Effector memory CD4-positive, alpha-beta T cell (primary cell): Measurements from ENCODE around the gene EHD4.

Experiments
- DNase-seq, 3 donors: peaks; one replicate each; pipeline ENCODE4 v3.0.0-alpha.2; 2020
- H3K27ac ChIP-seq: 2 replicates; pipeline ENCODE4 v1.7.0; 2013; ENCODE audit warnings: mild to moderate bottlenecking, low read length, moderate library complexity; ENCODE audit not compliant: insufficient read depth, poor library complexity, severe bottlenecking
- H3K27me3 ChIP-seq: replicated peaks from 2 replicates; pipeline ENCODE4 v1.7.0; 2013; ENCODE audit warnings: mild to moderate bottlenecking, low read length; ENCODE audit not compliant: insufficient read depth, control insufficient read depth, poor library complexity, severe bottlenecking
- H3K36me3 ChIP-seq: 2 replicates; pipeline ENCODE4 v1.7.0; 2013; ENCODE audit warnings: mild to moderate bottlenecking, low read length, moderate library complexity; ENCODE audit not compliant: control insufficient read depth, insufficient read depth
- H3K4me1 ChIP-seq: 2 replicates; pipeline ENCODE4 v1.7.0; 2013; ENCODE audit warnings: low read length, mild to moderate bottlenecking; ENCODE audit not compliant: control insufficient read depth, insufficient read depth, poor library complexity, severe bottlenecking
- H3K4me3 ChIP-seq: 2 replicates; pipeline ENCODE4 v1.7.0; 2013; ENCODE audit warnings: low read length, low read depth, mild to moderate bottlenecking; ENCODE audit not compliant: insufficient read depth, poor library complexity, severe bottlenecking
- H3K9me3 ChIP-seq: 2 replicates; pipeline ENCODE4 v1.7.0; 2013; ENCODE audit warnings: mild to moderate bottlenecking, low read length, moderate library complexity; ENCODE audit not compliant: control insufficient read depth

Gene EHD4

GRCh38 chr15:41849861-41850260 lies 122.5 kb downstream of the EHD4 start:
- H3K27me3 ChIP-seq: no peaks in the 10 kb centered on the region
- DNase-seq: no peak
- H3K36me3 ChIP-seq: peaks cover 33% of the 10 kb centered on the region
- no peak overlapping the region for H3K4me3 ChIP-seq
- no peak overlapping the region for H3K27ac ChIP-seq
- no peaks in the 10 kb centered on the region for H3K4me1 ChIP-seq
- no peaks in the 10 kb centered on the region for H3K9me3 ChIP-seq

- H3K4me1 ChIP-seq: no peaks in the 10 kb centered on the region
- no peak overlapping the region for H3K27ac ChIP-seq
- DNase-seq: no peak
- H3K36me3 ChIP-seq: peaks cover 40% of the 10 kb centered on the region
- no peaks in the 10 kb centered on the region for H3K27me3 ChIP-seq
- H3K4me3 ChIP-seq: no peak overlapping the region
- no peaks in the 10 kb centered on the region for H3K9me3 ChIP-seq
Measured at GRCh38 chr15:41849204-41849603, 123.2 kb downstream of the EHD4 start.

DNA sequence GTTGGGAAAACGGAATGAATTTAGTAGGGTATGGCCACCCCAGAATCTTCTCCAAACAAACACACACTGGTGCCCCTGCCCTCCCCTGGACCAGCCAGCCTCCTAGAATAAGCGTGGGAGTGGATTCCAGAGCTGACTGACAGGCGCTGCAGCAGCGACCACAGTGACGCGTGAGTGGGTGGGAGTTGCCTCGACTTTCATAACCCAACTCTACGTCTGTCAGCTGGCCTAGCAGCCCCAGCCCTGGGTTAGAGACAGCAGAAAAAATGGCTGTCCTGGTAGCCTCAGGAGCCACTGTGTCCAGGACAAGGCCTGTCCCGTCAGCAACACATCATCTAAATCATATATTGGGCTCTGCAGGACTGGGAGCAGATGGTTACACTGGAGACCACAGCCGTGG lies 123.7 kb downstream of the EHD4 start:
- H3K4me1 ChIP-seq: no peaks in the 10 kb centered on the region
- H3K27ac ChIP-seq: no peak overlapping the region
- H3K27me3 ChIP-seq: no peaks in the 10 kb centered on the region
- peaks cover 44% of the 10 kb centered on the region for H3K36me3 ChIP-seq
- H3K9me3 ChIP-seq: no peaks in the 10 kb centered on the region
- no peak for DNase-seq
- H3K4me3 ChIP-seq: no peak overlapping the region

DNA sequence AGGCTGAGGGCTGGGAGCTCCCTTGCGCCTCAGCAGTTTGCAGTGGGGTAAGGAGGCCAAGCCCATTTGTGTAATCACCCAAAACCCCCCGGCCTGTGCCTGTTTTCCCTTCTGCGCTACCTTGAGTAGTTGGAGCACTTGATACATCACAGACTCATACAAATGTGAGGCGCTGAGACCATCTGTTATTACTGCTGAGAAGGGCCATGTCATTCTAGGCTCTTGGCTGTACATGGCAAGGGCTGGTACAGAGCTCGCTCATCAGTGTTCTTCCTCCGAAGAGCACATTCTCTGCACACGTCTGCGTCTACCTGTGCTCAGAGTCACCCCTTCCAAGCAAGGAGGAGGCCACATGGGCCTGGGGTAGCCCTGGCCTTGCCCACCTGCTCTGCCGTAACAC lies 124.4 kb downstream of the EHD4 start:
- Histone ChIP-seq H3K36me3 (peaks cover 50% of the 10 kb centered on the region), H3K4me1 (no peaks in the 10 kb centered on the region), H3K27ac (no peak overlapping the region), H3K9me3 (no peaks in the 10 kb centered on the region), H3K27me3 (no peaks in the 10 kb centered on the region), H3K4me3 (no peak overlapping the region)
- no peak for DNase-seq

DNA sequence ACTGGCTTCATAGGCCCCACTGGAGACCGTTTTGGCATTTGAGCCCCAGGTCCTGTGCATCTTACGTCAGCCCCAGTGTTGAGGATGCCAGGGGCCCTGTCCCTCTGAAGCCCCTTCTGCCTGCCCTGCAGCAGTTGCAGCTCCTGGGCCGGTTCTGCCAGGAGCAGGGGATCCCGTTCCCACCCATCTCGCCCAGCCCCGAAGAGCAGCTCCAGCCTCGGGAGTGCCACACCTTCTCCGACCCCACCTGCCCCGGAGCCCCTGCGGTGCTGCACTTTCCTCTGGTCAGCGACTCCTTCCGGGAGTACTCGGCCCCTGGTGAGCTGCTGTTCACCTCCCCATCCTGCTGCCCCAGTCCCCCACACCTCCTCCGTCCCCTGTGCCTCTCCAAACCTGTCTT lies 125.2 kb downstream of the EHD4 start:
- Histone ChIP-seq H3K9me3 (no peaks in the 10 kb centered on the region), H3K36me3 (peaks cover 55% of the 10 kb centered on the region), H3K27ac (no peak overlapping the region), H3K27me3 (no peaks in the 10 kb centered on the region), H3K4me1 (no peaks in the 10 kb centered on the region), H3K4me3 (no peak overlapping the region)
- DNase-seq: no peak
